Measurements from ENCODE around the gene LIMS3.
"Not testable (repeated sequence)": the region's sequence is repeated elsewhere in the genome, so short reads cannot be mapped to it uniquely, and the experiment has no call there.

Gene LIMS3

DNA sequence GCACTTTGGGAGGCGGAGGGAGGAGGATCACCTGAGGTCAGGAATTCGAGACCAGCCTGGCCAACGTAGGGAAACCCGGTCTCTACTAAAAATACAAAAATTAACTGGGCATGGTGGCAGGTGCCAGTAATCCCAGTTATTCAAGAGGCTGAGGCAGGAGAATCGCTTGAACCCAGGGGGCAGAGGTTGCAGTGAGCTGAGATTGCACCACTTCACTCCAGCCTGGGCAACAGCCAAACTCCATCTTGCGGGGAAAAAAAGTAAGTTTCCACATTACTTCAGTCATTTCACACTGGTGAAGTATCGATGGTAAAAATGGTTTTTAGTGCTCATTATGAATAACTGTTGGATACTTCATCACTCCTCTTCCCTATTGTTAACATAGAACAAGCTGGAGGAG is 16.1 kb downstream of the LIMS3 start:
- not testable (repeated sequence) for DNase-seq (ENCODE audit: low spot score); H3K14ac ChIP-seq (ENCODE audit: low read length); H4K91ac ChIP-seq (ENCODE audit: low read depth, low read length, poor library complexity); H2AK5ac ChIP-seq (ENCODE audit: low read depth, low read length); H3K4ac ChIP-seq (ENCODE audit: low read length); H3K23ac ChIP-seq (ENCODE audit: low read depth, low read length, poor library complexity); H2BK120ac ChIP-seq (ENCODE audit: low read depth, low read length); H3K27ac ChIP-seq (replicated peaks; ENCODE audit: low read length); H2BK12ac ChIP-seq (ENCODE audit: low read length); H3K18ac ChIP-seq (ENCODE audit: low read length); H3K36me3 ChIP-seq (replicated peaks in 1 of 2; ENCODE audit: control insufficient read depth in 2 of 2, insufficient read depth in 2 of 2, low read length in 2 of 2); H3K4me2 ChIP-seq (ENCODE audit: insufficient read depth, low read length, poor library complexity, severe bottlenecking); H3K9me3 ChIP-seq (replicated peaks in 1 of 2; ENCODE audit: control insufficient read depth in 2 of 2, insufficient read depth in 1 of 2, low read depth in 1 of 2, low read length in 2 of 2); H3K4me1 ChIP-seq (ENCODE audit: control insufficient read depth in 2 of 2, insufficient read depth in 1 of 2, low read depth in 1 of 2, low read length in 2 of 2); H3K27me3 ChIP-seq (ENCODE audit: control insufficient read depth in 3 of 3, insufficient read depth in 3 of 3, low read depth in 1 of 3, low read length in 3 of 3); H2AFZ ChIP-seq (ENCODE audit: low read length); H2BK15ac ChIP-seq (ENCODE audit: low read length); H3K9ac ChIP-seq (ENCODE audit: low read depth, low read length, poor library complexity); H3K79me1 ChIP-seq (ENCODE audit: low read depth, low read length); H2BK5ac ChIP-seq (ENCODE audit: low read length); H4K8ac ChIP-seq (ENCODE audit: low read depth, low read length); H3K4me3 ChIP-seq (ENCODE audit: low read length in 2 of 2)
- no CpG with 5 or more reads among the region's 7 CpGs for WGBS, 2 donors (ENCODE audit: extremely low coverage in 2 of 2, insufficient read length in 2 of 2, insufficient replicate concordance in 1 of 2)

DNA sequence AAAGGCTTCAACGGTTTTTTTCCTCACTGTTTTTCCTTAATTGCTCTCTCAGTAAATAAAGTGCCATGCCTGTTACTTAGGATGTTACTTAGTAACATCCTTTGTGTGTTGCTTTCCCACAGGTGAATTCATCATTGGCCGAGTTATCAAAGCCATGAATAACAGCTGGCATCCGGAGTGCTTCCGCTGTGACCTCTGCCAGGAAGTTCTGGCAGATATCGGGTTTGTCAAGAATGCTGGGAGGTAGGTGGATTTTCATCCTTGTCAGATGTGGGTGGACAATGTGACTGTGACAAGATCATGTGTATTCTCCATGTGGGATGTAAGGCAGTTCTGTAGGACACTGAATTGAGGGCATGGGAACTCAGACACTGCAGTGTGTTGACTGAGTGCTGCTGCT is 17.3 kb downstream of the LIMS3 start:
- not testable (repeated sequence) for H3K79me1 ChIP-seq (ENCODE audit: low read depth, low read length); H2AFZ ChIP-seq (ENCODE audit: low read length); H3K4me2 ChIP-seq (ENCODE audit: insufficient read depth, low read length, poor library complexity, severe bottlenecking); H2BK12ac ChIP-seq (ENCODE audit: low read length); H2AK5ac ChIP-seq (ENCODE audit: low read depth, low read length); H3K4me1 ChIP-seq (ENCODE audit: control insufficient read depth in 2 of 2, insufficient read depth in 1 of 2, low read depth in 1 of 2, low read length in 2 of 2); H2BK120ac ChIP-seq (ENCODE audit: low read depth, low read length); H3K4me3 ChIP-seq (ENCODE audit: low read length in 2 of 2); H3K27ac ChIP-seq (replicated peaks; ENCODE audit: low read length); H3K9me3 ChIP-seq (replicated peaks in 1 of 2; ENCODE audit: control insufficient read depth in 2 of 2, insufficient read depth in 1 of 2, low read depth in 1 of 2, low read length in 2 of 2); H4K91ac ChIP-seq (ENCODE audit: low read depth, low read length, poor library complexity); H3K27me3 ChIP-seq (ENCODE audit: control insufficient read depth in 3 of 3, insufficient read depth in 3 of 3, low read depth in 1 of 3, low read length in 3 of 3); H4K8ac ChIP-seq (ENCODE audit: low read depth, low read length); H3K36me3 ChIP-seq (replicated peaks in 1 of 2; ENCODE audit: control insufficient read depth in 2 of 2, insufficient read depth in 2 of 2, low read length in 2 of 2); H3K23ac ChIP-seq (ENCODE audit: low read depth, low read length, poor library complexity); H3K14ac ChIP-seq (ENCODE audit: low read length); DNase-seq (ENCODE audit: low spot score); H3K9ac ChIP-seq (ENCODE audit: low read depth, low read length, poor library complexity); H2BK15ac ChIP-seq (ENCODE audit: low read length); H3K4ac ChIP-seq (ENCODE audit: low read length); H2BK5ac ChIP-seq (ENCODE audit: low read length); H3K18ac ChIP-seq (ENCODE audit: low read length)
- no CpG with 5 or more reads among the region's 5 CpGs for WGBS, 2 donors (ENCODE audit: extremely low coverage in 2 of 2, insufficient read length in 2 of 2, insufficient replicate concordance in 1 of 2)

DNA sequence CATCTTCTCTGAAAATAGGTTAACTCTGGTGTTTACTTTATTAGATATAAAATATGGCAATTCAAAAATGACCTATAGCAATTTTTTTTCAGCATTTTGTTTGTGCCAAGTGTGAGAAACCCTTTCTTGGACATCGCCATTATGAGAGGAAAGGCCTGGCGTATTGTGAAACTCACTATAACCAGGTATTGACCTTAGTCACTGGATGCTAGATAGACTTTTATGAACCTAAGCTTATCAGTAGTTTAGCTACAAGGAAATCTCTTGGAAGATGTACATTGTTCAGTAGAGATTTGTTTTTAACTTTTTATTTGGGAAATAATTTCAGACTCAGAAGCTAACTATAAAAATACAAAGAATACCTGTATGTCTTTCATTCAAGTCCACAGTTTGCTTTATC is 21.7 kb downstream of the LIMS3 start:
- WGBS, 2 donors (ENCODE audit: extremely low coverage in 2 of 2, insufficient read length in 2 of 2, insufficient replicate concordance in 1 of 2) = no CpG with 5 or more reads among the region's 2 CpGs
- H3K18ac ChIP-seq (ENCODE audit: low read length) = not testable (repeated sequence)

DNA sequence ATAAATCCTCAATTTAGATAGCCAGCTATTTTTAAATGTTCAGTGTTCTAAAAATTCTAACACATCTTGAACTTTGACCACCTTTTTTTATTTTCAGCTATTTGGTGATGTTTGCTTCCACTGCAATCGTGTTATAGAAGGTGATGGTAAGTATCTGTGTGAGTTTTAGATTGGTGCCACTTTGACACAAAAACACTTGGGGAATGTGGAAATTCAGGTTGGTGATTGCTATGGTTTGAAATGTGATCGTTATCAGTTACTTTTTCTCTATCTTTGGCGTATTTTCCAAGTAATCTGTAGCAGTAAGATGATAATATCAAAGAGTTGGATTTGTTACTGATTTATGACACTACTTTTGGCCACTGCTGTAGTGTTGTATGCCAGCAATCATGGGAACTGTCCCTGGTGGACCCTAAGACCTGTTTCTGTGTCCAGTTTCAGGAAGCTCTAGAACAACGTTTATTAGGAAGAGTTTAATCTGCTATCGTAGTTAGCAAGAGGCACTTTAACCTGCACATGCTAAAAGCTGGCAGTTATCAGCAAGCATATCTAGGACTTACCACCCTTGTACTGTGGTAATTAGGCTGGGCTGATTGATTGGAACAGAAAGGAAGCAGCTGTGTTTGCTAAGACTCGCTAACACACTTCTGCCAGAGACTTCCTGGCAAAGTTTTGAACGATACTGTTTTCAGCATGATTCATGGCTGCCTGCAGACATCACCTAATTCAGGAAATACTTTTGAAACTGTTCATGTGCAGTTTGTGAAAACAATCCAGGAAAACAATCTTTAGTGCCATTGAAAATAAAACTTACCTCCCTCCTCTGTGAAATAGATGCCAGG is 23.3 kb downstream of the LIMS3 start:
- not testable (repeated sequence) for H3K79me1 ChIP-seq (ENCODE audit: low read depth, low read length); DNase-seq (ENCODE audit: low spot score); H3K4ac ChIP-seq (ENCODE audit: low read length); H3K36me3 ChIP-seq (replicated peaks in 1 of 2; ENCODE audit: control insufficient read depth in 2 of 2, insufficient read depth in 2 of 2, low read length in 2 of 2); H3K9me3 ChIP-seq (replicated peaks in 1 of 2; ENCODE audit: control insufficient read depth in 2 of 2, insufficient read depth in 1 of 2, low read depth in 1 of 2, low read length in 2 of 2); H4K8ac ChIP-seq (ENCODE audit: low read depth, low read length); H2BK15ac ChIP-seq (ENCODE audit: low read length); H2AK5ac ChIP-seq (ENCODE audit: low read depth, low read length); H3K4me2 ChIP-seq (ENCODE audit: insufficient read depth, low read length, poor library complexity, severe bottlenecking); H2BK12ac ChIP-seq (ENCODE audit: low read length); H4K91ac ChIP-seq (ENCODE audit: low read depth, low read length, poor library complexity); H2AFZ ChIP-seq (ENCODE audit: low read length); H3K4me3 ChIP-seq (ENCODE audit: low read length in 2 of 2); H3K18ac ChIP-seq (ENCODE audit: low read length); H2BK120ac ChIP-seq (ENCODE audit: low read depth, low read length); H2BK5ac ChIP-seq (ENCODE audit: low read length); H3K14ac ChIP-seq (ENCODE audit: low read length); H3K27ac ChIP-seq (replicated peaks; ENCODE audit: low read length); H3K9ac ChIP-seq (ENCODE audit: low read depth, low read length, poor library complexity); H3K27me3 ChIP-seq (ENCODE audit: control insufficient read depth in 3 of 3, insufficient read depth in 3 of 3, low read depth in 1 of 3, low read length in 3 of 3); H3K23ac ChIP-seq (ENCODE audit: low read depth, low read length, poor library complexity); H3K4me1 ChIP-seq (ENCODE audit: control insufficient read depth in 2 of 2, insufficient read depth in 1 of 2, low read depth in 1 of 2, low read length in 2 of 2)
- no CpG with 5 or more reads among the region's 7 CpGs for WGBS, 2 donors (ENCODE audit: extremely low coverage in 2 of 2, insufficient read length in 2 of 2, insufficient replicate concordance in 1 of 2)

More for the DNA sequence above, 21.7 kb downstream of the LIMS3 start:
- H3K4me1 ChIP-seq (ENCODE audit: control insufficient read depth in 2 of 2, insufficient read depth in 1 of 2, low read depth in 1 of 2, low read length in 2 of 2); DNase-seq (ENCODE audit: low spot score); H2BK5ac ChIP-seq (ENCODE audit: low read length); H3K9ac ChIP-seq (ENCODE audit: low read depth, low read length, poor library complexity); H3K4me2 ChIP-seq (ENCODE audit: insufficient read depth, low read length, poor library complexity, severe bottlenecking); H3K27ac ChIP-seq (replicated peaks; ENCODE audit: low read length); H3K79me1 ChIP-seq (ENCODE audit: low read depth, low read length); H3K4me3 ChIP-seq (ENCODE audit: low read length in 2 of 2); H4K8ac ChIP-seq (ENCODE audit: low read depth, low read length); H3K4ac ChIP-seq (ENCODE audit: low read length); H3K27me3 ChIP-seq (ENCODE audit: control insufficient read depth in 3 of 3, insufficient read depth in 3 of 3, low read depth in 1 of 3, low read length in 3 of 3); H3K9me3 ChIP-seq (replicated peaks in 1 of 2; ENCODE audit: control insufficient read depth in 2 of 2, insufficient read depth in 1 of 2, low read depth in 1 of 2, low read length in 2 of 2); H4K91ac ChIP-seq (ENCODE audit: low read depth, low read length, poor library complexity); H3K14ac ChIP-seq (ENCODE audit: low read length); H3K36me3 ChIP-seq (replicated peaks in 1 of 2; ENCODE audit: control insufficient read depth in 2 of 2, insufficient read depth in 2 of 2, low read length in 2 of 2); H2AFZ ChIP-seq (ENCODE audit: low read length); H2AK5ac ChIP-seq (ENCODE audit: low read depth, low read length); H2BK15ac ChIP-seq (ENCODE audit: low read length); H2BK120ac ChIP-seq (ENCODE audit: low read depth, low read length); H2BK12ac ChIP-seq (ENCODE audit: low read length); H3K23ac ChIP-seq (ENCODE audit: low read depth, low read length, poor library complexity): not testable (repeated sequence)
